ENCODE measurements around the gene MED20.

DNA sequence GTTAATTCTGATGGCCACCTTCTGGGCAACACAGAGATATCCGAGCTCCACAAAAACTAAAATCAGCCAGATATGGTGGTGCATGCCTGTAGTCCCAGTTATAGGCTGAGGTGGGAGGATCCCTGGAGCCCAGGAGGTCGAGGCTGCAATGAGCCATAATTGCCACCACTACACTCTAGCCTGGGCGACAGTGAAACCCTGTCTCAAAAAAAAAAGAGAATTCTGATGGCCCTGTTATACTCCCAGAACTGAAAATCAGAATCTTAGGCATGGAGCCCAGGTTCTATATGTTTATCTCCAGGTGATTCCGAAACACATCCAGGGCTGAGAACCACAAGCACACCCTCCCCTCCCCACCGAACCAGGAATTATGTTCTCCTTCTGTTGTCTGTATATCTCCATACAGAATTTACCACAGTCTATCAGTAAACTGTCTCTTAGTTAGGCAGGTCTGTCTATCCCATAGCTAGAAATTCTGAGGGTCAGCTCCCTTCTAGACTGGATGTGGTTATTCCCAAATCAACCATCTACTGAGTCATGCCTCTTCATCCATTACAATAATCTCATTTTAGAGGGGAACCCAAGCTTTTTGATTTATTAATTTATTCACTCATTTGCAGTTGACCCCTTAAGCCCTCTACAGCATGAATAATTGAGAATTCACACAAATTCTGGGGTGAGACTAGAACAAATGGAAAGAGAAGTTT lies 45.4 kb upstream of the MED20 start:
- TF ChIP-seq, protein P1, sequence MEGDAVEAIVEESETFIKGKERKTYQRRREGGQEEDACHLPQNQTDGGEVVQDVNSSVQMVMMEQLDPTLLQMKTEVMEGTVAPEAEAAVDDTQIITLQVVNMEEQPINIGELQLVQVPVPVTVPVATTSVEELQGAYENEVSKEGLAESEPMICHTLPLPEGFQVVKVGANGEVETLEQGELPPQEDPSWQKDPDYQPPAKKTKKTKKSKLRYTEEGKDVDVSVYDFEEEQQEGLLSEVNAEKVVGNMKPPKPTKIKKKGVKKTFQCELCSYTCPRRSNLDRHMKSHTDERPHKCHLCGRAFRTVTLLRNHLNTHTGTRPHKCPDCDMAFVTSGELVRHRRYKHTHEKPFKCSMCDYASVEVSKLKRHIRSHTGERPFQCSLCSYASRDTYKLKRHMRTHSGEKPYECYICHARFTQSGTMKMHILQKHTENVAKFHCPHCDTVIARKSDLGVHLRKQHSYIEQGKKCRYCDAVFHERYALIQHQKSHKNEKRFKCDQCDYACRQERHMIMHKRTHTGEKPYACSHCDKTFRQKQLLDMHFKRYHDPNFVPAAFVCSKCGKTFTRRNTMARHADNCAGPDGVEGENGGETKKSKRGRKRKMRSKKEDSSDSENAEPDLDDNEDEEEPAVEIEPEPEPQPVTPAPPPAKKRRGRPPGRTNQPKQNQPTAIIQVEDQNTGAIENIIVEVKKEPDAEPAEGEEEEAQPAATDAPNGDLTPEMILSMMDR (IDR thresholded peaks at IDR 0.05; ENCODE audit: low read length): no peak
- TF ChIP-seq EZH2 (IDR thresholded peaks at IDR 0.05; ENCODE audit: borderline replicate concordance, low read length): no peak
